Activated CD8-positive, alpha-beta memory T cell treated with anti-CD3 and anti-CD28 coated beads, Interleukin-2, amount 50 U/mL, for 1 hour (primary cell): ENCODE data around the gene RPL34.

Experiments used
- DNase-seq: peaks from one replicate; pipeline ENCODE4 v3.0.0-alpha.2; 2020; ENCODE audit errors: extremely low read depth

Gene RPL34

DNA sequence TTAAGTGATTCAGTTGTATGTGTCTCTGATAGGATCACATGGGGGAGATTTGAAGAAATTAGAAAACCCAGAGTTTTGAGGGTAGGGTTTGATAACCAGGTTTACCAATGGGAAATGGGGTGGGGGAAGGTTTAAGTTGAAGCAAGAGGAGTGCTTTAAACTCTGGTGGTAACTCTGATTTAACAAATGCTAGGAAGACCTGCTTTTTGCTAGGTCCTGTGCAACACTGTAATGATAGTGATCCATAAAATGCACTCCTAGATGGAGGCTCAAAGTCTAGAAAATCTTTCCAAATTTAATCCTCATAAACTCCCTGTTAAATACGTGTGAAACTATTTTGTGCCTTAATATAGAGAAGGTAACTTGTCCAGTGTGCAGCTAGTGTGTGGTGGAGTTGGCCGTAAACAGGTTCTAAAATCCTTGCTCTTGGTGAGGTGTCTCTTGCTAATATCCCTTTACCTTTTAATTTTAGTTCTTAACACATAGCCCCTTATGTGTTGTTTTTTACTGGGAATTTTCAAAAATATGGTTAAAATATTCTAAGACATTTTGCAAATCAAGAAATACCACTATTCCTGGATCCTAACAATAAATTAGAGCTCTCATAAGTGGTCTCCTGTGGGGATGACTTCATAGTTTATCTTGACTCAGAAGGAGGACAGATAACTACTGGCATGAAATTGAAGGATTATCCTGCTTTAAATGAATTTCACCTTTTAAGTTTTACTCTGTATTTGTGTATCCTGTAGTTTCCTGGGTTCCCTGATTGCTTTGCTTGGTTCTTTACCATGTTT, 4.1 kb downstream of the RPL34 start:
- no peak for DNase-seq

DNA sequence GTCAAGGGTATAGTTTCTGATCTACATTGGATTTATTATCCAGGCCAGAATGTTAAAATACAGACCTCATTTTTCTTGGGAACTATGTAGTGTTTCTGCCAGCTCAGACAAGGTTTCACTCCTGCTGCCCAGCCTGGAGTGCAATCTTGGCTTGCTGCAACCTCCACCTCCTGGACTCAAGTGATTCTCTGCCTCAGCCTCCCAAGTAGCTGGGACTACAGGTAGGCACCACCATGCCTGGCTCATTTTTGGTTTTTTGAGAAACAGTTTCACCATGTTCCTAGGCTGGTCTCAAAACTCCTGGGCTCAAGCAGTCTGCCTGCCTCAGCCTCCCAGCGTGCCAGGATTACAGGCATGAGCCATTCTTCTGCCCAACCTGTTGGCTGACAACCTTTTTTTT, 5.7 kb downstream of the RPL34 start:
- DNase-seq: no peak

DNA sequence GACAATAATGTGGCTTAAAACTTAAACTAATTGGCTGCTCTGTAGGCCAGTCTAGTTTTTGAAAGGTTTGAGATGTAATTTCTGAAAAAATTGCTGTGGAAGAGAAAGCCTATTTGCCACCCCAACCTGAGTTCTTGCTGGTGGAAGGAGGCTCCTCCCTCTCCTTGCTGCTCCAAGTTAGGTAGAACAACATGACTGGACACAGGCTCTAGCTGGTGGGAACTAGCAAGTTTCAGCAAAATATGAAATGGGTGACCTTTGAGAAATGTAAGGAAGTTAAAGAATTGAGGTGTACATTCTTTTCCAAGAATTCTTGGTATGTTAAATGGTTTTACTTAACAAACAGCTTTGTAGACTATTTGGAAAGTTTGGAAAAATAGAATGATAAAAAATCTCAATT, 8.0 kb downstream of the RPL34 start:
- no peak for DNase-seq

DNA sequence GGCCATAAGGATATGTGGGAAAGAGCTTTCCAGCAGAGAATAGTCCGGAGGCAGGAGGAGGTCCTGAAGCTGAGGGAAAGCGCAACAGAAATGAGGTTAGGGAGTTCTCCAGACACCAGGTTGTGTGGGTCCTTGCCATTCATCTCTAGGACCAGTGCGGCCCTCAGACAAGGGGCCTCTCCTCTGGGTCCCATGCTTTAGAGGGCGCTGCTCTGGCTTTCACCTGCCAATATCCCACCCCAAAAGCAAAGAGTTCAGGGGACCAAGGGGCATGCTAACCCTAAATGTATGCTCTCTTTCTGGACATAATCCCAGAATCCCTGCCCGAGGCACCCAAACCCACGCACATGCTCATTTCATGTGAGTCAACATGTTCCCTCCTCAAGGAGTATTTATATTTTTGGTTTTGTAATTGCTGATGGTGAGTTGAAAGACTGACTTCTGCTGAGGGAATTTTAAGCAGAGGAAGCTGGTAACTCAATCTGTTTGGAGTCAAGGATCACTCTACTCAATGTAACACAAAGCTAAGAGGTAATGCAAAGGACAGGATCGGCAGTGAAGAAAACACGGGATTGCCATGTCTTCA, 14.8 kb downstream of the RPL34 start:
- DNase-seq: no peak

DNA sequence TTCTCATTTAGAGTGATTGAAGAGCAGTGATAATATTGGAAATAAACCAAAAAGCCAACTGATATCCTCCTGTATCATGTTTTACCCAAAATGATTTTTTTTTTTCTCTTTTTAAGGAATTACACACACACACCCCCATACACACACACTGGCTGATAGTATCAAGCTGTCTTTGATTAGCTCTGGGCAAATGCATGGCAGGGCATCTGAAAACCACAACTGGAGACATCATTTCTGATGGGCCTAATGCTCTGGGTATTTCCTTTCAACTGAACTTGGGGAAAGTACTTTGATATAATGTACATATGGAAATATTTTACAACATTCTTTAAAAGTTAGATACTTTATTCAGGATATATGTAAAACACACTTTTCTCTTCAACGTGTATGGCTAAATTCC, 15.9 kb downstream of the RPL34 start:
- DNase-seq: no peak

DNA sequence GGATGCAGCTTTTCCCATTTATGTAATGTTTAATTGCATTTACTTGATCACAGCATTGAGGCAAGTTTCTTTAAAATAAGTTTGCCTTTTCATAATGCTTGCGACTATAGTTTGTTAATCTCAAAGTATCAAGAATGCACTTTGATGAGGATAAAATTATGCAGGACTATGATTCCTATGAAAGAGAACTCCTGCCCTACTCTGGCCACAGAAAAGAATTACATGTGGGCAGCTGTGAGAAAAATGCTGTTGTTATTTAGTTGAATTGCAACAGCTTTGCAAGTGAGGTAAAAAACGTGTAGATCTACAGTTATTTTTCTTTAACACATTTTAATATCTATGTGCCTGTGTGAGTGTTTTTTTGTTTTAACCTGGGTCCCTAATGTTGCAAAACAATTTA, 17.5 kb downstream of the RPL34 start:
- no peak for DNase-seq

DNA sequence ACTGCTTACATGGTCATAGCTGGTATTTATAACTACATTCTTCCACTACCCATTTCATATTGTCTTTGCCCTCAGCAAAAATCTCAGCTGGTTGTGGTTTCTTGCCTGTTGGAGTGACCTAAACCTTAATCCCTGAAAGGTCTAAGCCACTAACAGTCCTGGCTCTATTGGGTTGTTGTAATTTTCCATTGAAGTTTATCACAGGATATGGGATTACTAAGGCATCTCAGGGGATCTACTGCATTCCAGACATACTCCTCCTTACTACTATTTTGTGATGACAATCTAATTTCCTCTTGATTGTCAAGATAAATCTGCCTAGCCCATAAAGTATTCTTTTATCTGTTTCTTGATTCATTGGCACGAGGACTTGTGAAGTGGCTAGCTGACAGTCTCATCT, 23.9 kb downstream of the RPL34 start:
- DNase-seq: no peak

DNA sequence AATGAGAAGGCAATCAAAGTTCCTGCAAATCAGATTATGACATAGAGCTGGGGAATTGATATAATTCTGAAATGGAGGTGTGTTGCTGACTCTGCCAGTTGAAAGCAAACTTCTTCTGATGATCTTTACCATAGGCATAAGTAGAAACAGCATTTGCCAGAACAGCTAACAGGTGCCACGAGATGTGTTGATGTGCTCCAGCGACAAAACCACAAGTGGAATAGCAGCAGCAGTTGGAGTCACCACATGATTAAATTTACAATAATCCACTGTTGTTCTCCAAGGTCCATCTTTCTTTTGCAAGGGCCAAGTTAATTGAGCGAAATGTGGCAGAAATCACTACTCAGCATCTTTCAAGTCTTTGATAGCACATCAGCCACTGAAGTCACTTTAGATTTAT, 26.3 kb downstream of the RPL34 start:
- no peak for DNase-seq

DNA sequence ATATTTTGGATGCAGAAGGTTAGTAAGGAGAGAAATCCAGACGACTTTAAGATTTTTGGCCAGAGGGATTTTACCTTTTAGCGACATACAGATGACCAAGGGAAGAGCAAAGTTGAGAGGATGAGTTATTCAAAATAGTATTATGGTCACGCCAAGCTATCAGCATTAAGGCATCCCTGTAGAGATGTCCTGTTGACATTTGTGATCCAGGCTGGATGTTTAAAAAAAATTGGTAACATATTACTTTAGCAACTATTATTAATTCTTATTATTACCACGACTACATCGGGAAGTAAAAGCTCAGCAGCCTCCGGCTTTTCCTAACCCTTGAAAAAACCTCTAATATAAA, 29.5 kb downstream of the RPL34 start:
- DNase-seq: no peak

DNA sequence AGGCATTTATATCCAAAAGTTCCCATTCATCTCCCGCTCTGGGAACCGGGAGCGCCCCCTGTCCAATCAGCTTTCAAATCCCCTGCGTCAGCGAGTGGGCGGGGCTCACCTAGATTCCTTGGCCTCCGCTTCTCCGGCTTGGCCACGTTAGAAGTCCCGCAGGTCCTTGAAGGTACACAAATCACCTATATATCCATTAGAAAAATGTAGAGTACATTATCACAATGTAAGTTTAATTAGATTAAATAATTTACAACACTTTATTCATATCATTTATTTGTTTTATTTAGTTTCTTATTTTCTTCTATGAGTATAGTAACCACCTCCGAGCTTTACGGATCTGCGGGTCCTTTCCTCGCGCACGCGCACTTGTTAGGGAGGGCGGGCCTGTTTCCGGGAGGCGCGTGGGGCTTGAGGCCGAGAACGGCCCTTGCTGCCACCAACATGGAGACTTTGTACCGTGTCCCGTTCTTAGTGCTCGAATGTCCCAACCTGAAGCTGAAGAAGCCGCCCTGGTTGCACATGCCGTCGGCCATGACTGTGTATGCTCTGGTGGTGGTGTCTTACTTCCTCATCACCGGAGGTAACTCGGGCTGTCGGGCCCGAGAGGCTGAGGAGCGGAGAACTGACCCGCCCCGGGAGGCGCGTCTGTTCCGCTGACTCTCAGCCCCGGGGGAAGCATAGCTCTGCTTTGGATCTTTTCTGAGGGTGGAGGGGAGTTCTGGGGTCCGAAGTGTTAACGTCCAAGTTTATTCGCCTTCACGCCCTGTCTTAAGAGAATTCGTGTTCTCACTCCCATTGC, 30.0 kb downstream of the RPL34 start, which contains the start of gene OSTC:
OSTC (plus strand) TSS at position 388 of the 802 bp plus-strand sequence; CDS start at position 445, 57 bp downstream.
- DNase-seq: peak; percentile 84

DNA sequence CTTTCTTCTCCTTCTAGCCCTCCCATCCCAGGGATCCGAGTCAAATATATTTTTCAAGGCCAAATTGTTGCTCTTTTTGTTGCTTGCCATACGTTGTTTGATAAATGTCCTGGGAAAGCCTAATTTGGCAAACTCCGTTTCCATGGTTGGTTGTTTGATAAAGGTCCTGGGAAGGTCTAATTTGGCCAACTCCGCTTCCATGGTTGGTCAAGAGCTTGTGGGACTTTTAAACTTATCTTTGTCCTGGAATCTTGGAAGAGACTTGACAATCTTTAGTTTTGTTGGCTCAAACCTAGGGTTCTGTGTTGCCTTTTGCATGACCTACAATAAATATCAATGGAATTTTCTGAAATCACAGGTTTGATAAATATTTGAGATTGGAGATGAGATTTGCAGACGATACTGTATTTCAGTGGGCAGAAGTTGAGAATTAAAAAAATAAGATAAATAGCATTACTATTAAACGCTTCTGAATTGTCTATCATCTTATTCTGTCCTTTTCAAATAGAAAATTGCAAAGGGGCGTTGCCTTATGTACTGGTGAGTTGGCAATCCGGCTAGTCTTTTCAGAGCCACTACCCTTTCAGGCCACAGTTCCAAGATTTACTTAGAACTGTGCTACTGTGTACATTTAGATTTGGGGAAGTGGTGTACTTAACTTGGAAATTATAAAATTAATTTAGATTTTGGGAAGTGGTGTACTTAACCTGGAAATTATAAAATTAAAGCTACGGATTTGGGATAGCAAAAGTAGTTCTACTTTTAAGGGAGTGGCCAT, 30.8 kb downstream of the RPL34 start:
- no peak for DNase-seq

DNA sequence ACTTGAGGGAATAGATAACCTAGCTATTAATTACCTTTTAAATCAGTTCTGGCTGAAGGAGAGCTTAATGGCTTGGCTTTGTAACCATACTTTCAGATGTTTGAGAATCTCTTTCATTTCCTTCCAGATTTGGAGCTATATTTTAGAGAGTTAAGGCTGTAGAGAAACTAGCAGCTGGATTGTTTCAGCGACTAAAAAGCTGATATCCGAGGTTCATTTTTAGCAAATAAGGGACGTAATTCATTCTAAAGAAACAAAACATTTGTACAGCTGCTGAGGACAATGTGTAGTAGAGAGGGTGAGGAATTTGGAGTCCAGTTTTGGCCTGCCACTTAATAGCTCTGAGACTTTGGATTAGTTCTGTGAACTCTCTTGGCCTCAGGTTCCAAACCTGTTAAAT, 42.3 kb downstream of the RPL34 start:
- DNase-seq: no peak

DNA sequence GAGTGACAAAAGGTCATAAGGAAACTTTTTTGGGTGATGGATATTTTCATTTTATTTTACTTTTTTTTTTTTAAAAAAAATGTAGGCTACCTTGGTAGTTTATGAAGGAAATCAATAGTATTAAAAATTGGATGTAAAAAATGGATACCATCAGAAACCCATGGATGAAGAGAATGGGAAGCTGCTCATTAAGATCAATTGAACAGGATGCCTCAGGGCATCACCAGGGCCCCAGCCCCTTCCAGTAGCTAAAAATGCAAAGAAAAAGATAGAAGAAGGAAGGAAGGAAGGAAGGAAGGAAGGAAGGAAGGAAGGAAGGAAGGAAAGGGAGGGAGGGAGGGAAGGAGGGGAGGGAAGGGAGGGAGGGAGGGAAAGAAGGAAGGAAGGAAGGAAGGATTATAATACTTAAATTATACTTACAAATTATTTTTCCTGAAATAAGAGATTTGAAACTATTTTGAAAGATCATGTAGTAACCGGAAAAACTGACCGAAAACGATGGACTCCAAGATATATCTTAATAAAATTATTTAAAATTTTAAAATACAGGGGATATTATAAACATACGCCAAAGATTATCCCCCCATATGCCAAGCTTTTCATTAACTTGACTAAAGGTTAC, 54.1 kb downstream of the RPL34 start:
- no peak for DNase-seq
